Right atrium auricular region (tissue), 2 donors: Measurements from ENCODE around the gene CCDC167. TPM values are rescaled to one million over a fixed set of nuclear protein-coding genes. Genes with fewer than 3 reads are reported as not detected.

Experiments
- DNase-seq: peaks from one replicate; pipeline ENCODE4 v3.0.0-alpha.2; 2019; ENCODE audit warnings: low spot score
- H3K27ac ChIP-seq, 2 donors: fragments of 200-600 bp; sonication (generic); 1 replicate in 1 of 2; 2 replicates in 1 of 2; pipeline ENCODE4 v1.5.1; 2016 to 2019
- H3K27me3 ChIP-seq, 2 donors: fragments of 200-600 bp; sonication (generic); one replicate each; pipeline versions ENCODE4 v1.5.1 to v1.6.0; 2017 to 2019
- H3K36me3 ChIP-seq: fragments of 200-600 bp; sonication (generic); one replicate; pipeline ENCODE4 v1.5.1; 2016
- H3K4me1 ChIP-seq, 2 donors: fragments of 200-600 bp; sonication (generic); one replicate each; pipeline versions ENCODE4 v1.5.1 to v1.6.0; 2017 to 2019
- H3K4me3 ChIP-seq, 2 donors: fragments of 200-600 bp; sonication (generic); 1 replicate in 1 of 2; 2 replicates in 1 of 2; pipeline ENCODE4 v1.5.1; 2017 to 2019; ENCODE audit warnings: mild to moderate bottlenecking in 1 of 2, moderate library complexity in 1 of 2
- H3K9me3 ChIP-seq, 2 donors: fragments of 200-600 bp; sonication (generic); one replicate each; pipeline ENCODE4 v1.5.1; 2019
- CTCF ChIP-seq, 2 donors: fragments of 200-600 bp; sonication (generic); IDR thresholded peaks; one replicate each; pipeline ENCODE4 v1.5.1; 2019; ENCODE audit warnings: antibody characterized with exemption in 2 of 2
- total RNA-seq, 2 donors: library from RNA; depleted of rRNA; stranded (reverse); fragments of >200 nt; gene quantifications; one replicate each; pipeline ENCODE4 v1.1.0, GENCODE V29; 2016

The CCDC167 gene
- total RNA-seq, 2 donors from 2014 or later: 26.1 to 39.6 TPM

- TF ChIP-seq CTCF (IDR thresholded peaks at IDR 0.05): no peak
- Histone ChIP-seq H3K4me3 (no peak overlapping the region), H3K9me3 (no peaks in the 10 kb centered on the region), H3K4me1 (peaks cover 0 to 35% of the 10 kb centered on the region in 2 donors), H3K27me3 (no peaks in the 10 kb centered on the region), H3K27ac (no peak overlapping the region), H3K36me3 (peaks cover 33% of the 10 kb centered on the region)
- DNase-seq: no peak
Measured at GRCh38 chr6:37482606-37483251, 17.0 kb downstream of the CCDC167 start.

DNA sequence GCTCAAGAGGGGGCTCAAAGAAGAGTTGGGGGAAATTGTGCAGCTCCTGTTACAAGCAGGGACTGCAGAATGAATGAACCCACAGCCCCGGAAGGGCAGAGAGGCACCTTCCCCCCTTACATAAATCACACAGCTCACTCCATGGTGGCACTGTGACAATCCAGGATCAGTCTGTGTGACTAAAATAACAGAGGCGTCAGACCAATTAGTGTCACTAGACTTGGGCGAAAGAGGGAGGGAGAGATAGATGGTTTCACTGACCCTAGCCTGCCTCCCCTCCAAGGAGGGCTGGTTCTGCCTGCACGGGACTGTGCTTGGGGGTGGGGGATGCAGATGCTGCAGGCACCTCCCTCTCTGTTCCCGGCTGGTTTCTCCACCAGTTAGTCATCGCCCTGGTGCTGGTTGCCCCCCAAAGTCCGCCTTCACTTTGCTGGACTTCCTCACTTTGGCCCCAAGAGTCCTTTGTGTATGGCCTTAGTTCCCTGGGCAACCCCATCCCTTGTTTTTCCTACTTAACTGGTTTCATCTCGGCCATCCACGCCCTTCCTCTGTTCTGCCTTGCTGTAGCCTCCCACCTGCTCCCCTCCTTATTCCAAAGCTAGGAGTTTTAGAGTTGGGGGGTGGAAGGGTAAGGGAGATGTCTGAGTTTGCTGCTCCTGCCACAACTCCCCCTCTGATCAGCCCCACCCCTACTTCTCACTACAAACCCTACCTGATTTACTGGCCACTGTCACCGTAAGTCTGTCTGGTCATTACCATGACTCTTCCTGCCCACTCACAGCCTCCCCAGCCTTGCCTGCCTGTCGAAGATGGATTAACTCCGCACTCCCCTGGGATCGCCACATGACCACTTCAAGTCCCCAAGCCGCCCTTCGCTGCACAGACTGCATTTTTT lies 17.7 kb downstream of the CCDC167 start:
- Histone ChIP-seq H3K4me3 (no peak overlapping the region), H3K27me3 (no peaks in the 10 kb centered on the region), H3K27ac (peak overlapping the region; percentile 50 to 65), H3K4me1 (peaks cover 0 to 35% of the 10 kb centered on the region in 2 donors), H3K9me3 (no peaks in the 10 kb centered on the region), H3K36me3 (peaks cover 40% of the 10 kb centered on the region)
- DNase-seq: no peak
- TF ChIP-seq CTCF (IDR thresholded peaks at IDR 0.05): no peak

DNA sequence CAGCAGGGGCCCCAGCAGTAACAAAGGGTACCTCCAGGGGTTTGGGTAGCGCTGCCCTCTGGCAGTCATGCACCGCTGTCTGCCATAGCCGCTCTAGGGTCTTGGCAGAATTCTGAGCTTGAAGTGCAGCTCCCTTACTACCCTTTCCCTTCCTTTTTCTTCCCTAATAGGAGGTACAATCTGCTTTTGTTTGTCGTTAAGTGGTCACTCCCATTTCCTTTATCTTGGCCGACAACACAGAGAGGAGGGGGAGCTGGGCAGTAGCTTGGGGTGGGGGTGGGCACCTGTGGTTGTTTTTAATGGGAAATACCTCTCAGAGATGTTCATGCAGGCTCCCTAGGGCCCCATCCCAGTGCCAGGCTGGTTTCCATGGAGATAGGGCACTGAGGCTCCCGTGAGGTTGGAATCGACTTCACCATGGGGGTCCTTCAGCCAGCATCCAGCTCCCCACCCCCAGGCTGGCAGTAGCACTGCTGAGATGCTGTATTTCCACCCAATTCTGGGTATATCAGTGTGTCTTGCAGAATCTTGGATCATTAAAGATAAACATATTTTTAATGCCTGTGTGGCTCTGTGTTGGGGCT lies 18.6 kb downstream of the CCDC167 start:
- Histone ChIP-seq H3K27ac (peak overlapping the region; percentile 32 to 59), H3K27me3 (no peaks in the 10 kb centered on the region), H3K9me3 (no peaks in the 10 kb centered on the region), H3K4me3 (no peak overlapping the region), H3K36me3 (peaks cover 43% of the 10 kb centered on the region), H3K4me1 (peaks cover 0 to 35% of the 10 kb centered on the region in 2 donors)
- no peak for TF ChIP-seq CTCF (IDR thresholded peaks at IDR 0.05)
- no peak for DNase-seq

GRCh38 chr6:37480118-37480736 lies 19.5 kb downstream of the CCDC167 start:
- H3K27ac ChIP-seq: peak overlapping the region; percentile 32 to 59

More at GRCh38 chr6:37480118-37480736, 19.5 kb downstream of the CCDC167 start:
- peaks cover 0 to 35% of the 10 kb centered on the region in 2 donors for H3K4me1 ChIP-seq
- no peak for TF ChIP-seq CTCF (IDR thresholded peaks at IDR 0.05)
- peaks cover 50% of the 10 kb centered on the region for H3K36me3 ChIP-seq
- H3K9me3 ChIP-seq: no peaks in the 10 kb centered on the region
- no peak overlapping the region for H3K4me3 ChIP-seq
- H3K27me3 ChIP-seq: no peaks in the 10 kb centered on the region
- DNase-seq: no peak
